HepG2 (cell line): Measurements from ENCODE around the gene PDCD1LG2. TPM values are rescaled to one million over a fixed set of nuclear protein-coding genes. Genes with fewer than 3 reads are reported as not detected.

Source experiments
- ARID5B ChIP-seq: IDR thresholded peaks from 2 replicates; pipeline ENCODE4 v1.4.0; 2020; ENCODE audit warnings: mild to moderate bottlenecking, missing genetic modification reagents
- SAFB2 ChIP-seq: sonication (generic); formaldehyde crosslinking; IDR thresholded peaks from 2 replicates; pipeline ENCODE4 v1.5.1; 2020; ENCODE audit warnings: missing genetic modification reagents, low read depth, mild to moderate bottlenecking, borderline replicate concordance
- polyA plus RNA-seq, 8 experiments: library from polyadenylated mRNA; depleted of rRNA in 3 of 8; stranded (reverse) in 7 of 8; unstranded in 1 of 8; fragments of >200 nt; fragmentation: Illumina TruSeq in 4 of 8; extraction: Trizol in 4 of 8; gene quantifications; 2 replicates each; pipeline versions ENCODE4 v1.2.1 to v1.2.3, GENCODE V29; 2011 to 2016; ENCODE audit warnings: low read depth in 4 of 8, missing spikeins in 1 of 8, mixed read lengths in 1 of 8; ENCODE audit not compliant: insufficient read depth in 1 of 8
- total RNA-seq, 5 experiments: library from RNA; depleted of rRNA; stranded (reverse); fragments of >200 nt; fragmentation: Illumina TruSeq; extraction: Trizol; gene quantifications; 2 replicates each; pipeline ENCODE4 v1.2.3, GENCODE V29; 2016; ENCODE audit warnings: low read depth in 1 of 5

PDCD1LG2 gene
- total and polyA plus RNA-seq, 2 of the 13 experiments (the other 11 are each of a cell fraction or from before 2014, with no cell fraction given): not detected

- TF ChIP-seq ARID5B (no peak), SAFB2 (no peak)
These were observed 110.2 kb downstream of the PDCD1LG2 start (continued) for GRCh38 chr9:5620494-5620893.

Other genes starting within 250 kb of the PDCD1LG2 start
- gene RLN2, start 205.8 kb upstream of the PDCD1LG2 start, total RNA-seq (2016; rRNA removed; fragmentation: Illumina TruSeq; extraction: Trizol): not detected in 2 replicates
- gene RLN2, start 205.8 kb upstream of the PDCD1LG2 start, polyA plus RNA-seq (2011; rRNA removed): not detected in 2 replicates
- not detected in 2 replicates for gene RLN1, start 170.7 kb upstream of the PDCD1LG2 start, total RNA-seq (2016; rRNA removed; fragmentation: Illumina TruSeq; extraction: Trizol)
- gene RLN1, start 170.7 kb upstream of the PDCD1LG2 start, polyA plus RNA-seq (2011; rRNA removed): not detected in 2 replicates
- gene PLGRKT, start 72.6 kb upstream of the PDCD1LG2 start, total RNA-seq (2016; rRNA removed; fragmentation: Illumina TruSeq; extraction: Trizol): 15.8 and 20.2 TPM in 2 replicates
- 3.4 and 5.0 TPM in 2 replicates for gene PLGRKT, start 72.6 kb upstream of the PDCD1LG2 start, polyA plus RNA-seq (2011; rRNA removed)
- 0.49 TPM in 1 of 2 replicates, not detected in the other for gene CD274, start 60.0 kb upstream of the PDCD1LG2 start, total RNA-seq (2016; rRNA removed; fragmentation: Illumina TruSeq; extraction: Trizol)
- gene CD274, start 60.0 kb upstream of the PDCD1LG2 start, polyA plus RNA-seq (2011; rRNA removed): 0.07 and 0.17 TPM in 2 replicates
- gene RIC1, start 118.6 kb downstream of the PDCD1LG2 start, total RNA-seq (2016; rRNA removed; fragmentation: Illumina TruSeq; extraction: Trizol): 19.0 and 21.2 TPM in 2 replicates
- 15.9 and 18.2 TPM in 2 replicates for gene RIC1, start 118.6 kb downstream of the PDCD1LG2 start, polyA plus RNA-seq (2011; rRNA removed)